HG02852 (cell line): Measurements from ENCODE around the gene NSD1.
"Not testable (repeated sequence)": the region's sequence is repeated elsewhere in the genome, so short reads cannot be mapped to it uniquely, and the experiment has no call there.

Experiments used
- ATAC-seq: cut with Tn5 transposase; IDR thresholded peaks from one replicate; pipeline ENCODE4 v1.9.1; 2021; ENCODE audit warnings: mild to moderate bottlenecking, moderate library complexity; ENCODE audit not compliant: unreplicated experiment

The NSD1 gene

GRCh38 chr5:177304392-177305119, 171.0 kb downstream of the NSD1 start:
- ATAC-seq, result no peak

DNA sequence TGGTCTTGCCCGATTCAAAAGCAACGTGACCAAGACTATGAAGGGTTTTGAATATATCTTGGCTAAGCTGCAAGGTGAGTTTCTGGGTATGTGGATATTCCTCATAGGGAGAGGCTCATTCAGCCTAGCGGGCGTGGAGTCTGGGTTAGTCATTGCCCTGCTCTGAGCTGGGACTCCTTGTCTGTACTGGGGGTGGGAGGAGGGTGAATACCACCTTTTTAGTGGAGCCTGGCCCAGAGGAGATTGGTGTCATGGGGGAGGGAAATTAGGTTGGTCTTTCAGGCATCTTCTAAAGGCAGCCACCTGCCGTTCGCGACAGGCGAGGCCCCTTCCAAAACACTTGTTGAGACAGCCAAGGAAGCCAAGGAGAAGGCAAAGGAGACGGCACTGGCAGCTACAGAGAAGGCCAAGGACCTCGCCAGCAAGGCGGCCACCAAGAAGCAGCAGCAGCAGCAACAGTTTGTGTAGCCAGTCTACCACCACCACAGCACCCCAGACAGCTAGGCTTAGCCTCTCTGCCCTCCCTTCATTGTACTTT, 172.6 kb downstream of the NSD1 start:
- ATAC-seq, result not testable (repeated sequence)

- ATAC-seq, result no peak
These were observed 173.3 kb downstream of the NSD1 start for GRCh38 chr5:177306674-177307543.

- ATAC-seq, result no peak
These were observed 174.2 kb downstream of the NSD1 start for GRCh38 chr5:177307544-177308363.

DNA sequence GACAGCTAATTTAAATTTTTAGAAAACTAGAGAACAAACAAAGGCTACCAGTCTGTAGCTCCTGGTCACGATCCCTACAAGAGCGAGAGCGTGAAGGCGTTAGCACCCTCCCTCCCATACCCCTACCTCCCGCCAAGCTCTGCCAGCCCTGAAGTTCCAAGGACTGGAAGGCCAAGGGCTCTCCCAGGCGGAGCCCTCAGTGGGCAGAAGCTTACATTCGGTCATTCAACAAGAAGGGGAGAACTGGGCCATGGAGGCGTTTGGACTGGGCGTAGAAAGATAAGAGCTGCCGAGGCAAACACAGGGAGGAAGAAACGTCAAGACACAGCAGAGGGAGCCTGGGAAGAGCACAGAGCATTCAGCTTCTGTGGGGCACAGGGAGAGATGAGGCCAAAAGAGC, 175.2 kb downstream of the NSD1 start:
- ATAC-seq, result no peak

DNA sequence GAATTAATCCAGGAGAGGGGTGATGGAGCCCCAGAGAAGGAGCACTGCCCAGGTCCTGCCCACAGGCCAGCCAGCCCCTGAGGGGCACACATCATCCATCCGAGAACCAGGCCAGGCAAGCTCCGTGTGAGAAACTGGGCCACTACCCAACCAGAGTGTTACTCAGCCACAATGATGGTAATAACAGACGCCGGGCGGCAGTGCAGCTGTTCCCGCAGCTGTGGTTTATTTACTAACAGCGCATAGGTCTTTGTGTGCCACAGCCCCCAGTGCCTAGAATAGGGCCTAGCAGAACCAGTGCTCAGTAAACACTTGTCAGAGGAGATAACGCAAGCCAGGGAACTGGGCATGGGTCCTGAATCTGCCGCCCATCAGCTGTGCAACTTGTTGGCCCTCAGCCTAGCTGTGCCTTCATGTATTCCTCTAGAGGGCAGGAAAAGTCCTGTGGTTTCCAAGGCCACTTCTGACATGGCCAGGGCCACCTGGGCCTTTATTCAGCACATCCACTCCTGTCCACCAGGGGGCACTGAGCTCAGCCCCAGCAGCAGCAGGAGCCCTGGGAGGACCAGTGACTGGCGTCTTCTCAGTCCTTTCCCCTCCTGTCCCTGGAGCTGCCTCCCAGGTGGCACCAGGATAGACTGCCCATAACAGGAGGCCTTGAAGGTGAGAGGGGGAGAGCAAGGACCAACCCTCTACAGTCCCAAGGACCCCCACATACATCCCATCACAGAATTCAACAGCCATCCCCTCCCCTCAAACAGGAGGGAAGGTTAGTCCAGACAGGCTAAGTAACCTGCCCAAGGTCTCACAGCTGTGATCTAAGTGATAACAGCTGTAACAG, 176.0 kb downstream of the NSD1 start:
- no peak for ATAC-seq

DNA sequence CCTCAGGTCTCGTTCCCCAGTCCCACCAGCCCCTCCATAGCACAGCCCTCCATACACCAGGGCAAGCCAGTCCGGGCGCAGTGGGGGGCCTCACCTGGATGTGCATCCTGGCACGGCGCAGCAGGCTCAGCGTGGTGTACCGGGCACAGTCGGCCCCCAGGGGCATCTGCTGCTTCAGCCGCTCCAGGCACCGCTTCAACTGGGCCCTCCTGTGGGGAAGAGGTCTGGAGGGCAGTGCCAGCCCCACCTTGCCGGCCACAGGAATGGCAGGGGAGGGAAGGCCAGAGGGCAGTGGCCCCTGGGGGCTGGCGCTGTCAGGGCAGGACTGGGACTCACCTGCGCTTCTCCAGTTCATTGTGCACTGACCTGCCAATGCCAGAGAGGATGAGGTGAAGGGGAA, 176.8 kb downstream of the NSD1 start:
- ATAC-seq, result no peak

GRCh38 chr5:177310757-177311391, 177.3 kb downstream of the NSD1 start:
- ATAC-seq, result peak; percentile 27

GRCh38 chr5:177311392-177311722, 177.8 kb downstream of the NSD1 start:
- ATAC-seq, result no peak

- ATAC-seq, result peak; percentile 73
These were observed 178.4 kb downstream of the NSD1 start, which contains the start of gene MXD3 for GRCh38 chr5:177311723-177312648. Gene MXD3 (minus strand): TSS chr5:177311898. CDS start chr5:177311830, 68 bp downstream.

- ATAC-seq, result peak; percentile 21
These were observed 179.1 kb downstream of the NSD1 start for GRCh38 chr5:177312649-177313181.

GRCh38 chr5:177313561-177314259, 180.1 kb downstream of the NSD1 start:
- no peak for ATAC-seq

GRCh38 chr5:177314376-177315342, 181.1 kb downstream of the NSD1 start:
- no peak for ATAC-seq

- no peak for ATAC-seq
These were observed 181.8 kb downstream of the NSD1 start for GRCh38 chr5:177315411-177315810.

- ATAC-seq, result no peak
These were observed 182.4 kb downstream of the NSD1 start for GRCh38 chr5:177316005-177316404.

DNA sequence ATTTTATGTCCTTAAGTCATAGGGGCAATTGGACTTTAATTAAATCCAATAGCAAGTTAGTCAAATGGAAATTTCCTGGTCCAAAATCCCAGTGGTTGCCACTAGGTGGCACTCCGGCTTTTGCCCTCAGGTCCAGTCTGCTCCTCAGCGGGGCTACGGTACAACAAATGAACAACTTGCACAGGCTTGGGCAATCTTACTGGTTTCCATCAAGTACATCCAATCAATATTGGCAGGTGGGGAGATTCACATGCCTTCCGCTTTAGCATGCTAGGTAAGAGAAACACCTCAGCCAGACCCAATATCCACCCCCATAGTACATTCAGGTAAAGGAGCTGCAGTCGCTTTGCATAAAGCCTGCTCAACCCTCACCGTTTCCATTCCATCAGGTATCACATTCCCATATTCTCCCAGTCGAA, 184.4 kb downstream of the NSD1 start:
- ATAC-seq, result no peak
